Suprapubic skin (tissue), 4 donors: ENCODE results near the gene C1orf50. TPM values are rescaled to one million over a fixed set of nuclear protein-coding genes. Genes with fewer than 3 reads are reported as not detected.
A peak's percentile ranks its signal among the peaks of the same experiment; 100 is the strongest.

Source experiments
- DNase-seq, 2 donors: peaks; one replicate each; pipeline ENCODE4 v3.0.0-alpha.2; 2019; ENCODE audit warnings: low spot score in 2 of 2
- H3K27ac ChIP-seq: fragments of 200-600 bp; sonication (generic); one replicate; pipeline ENCODE4 v1.5.1; 2019
- H3K27me3 ChIP-seq: fragments of 200-600 bp; sonication (generic); one replicate; pipeline ENCODE4 v1.5.1; 2019
- H3K36me3 ChIP-seq: fragments of 200-600 bp; sonication (generic); one replicate; pipeline ENCODE4 v1.5.1; 2019
- H3K4me1 ChIP-seq: fragments of 200-600 bp; sonication (generic); one replicate; pipeline ENCODE4 v1.5.1; 2019
- H3K4me3 ChIP-seq: fragments of 200-600 bp; sonication (generic); one replicate; pipeline ENCODE4 v1.5.1; 2019; ENCODE audit warnings: mild to moderate bottlenecking
- H3K9me3 ChIP-seq: fragments of 200-600 bp; sonication (generic); one replicate; pipeline ENCODE4 v1.5.1; 2019
- EP300 ChIP-seq: sonication (generic); formaldehyde crosslinking; IDR thresholded peaks from one replicate; pipeline ENCODE4 v1.6.1; 2017; ENCODE audit warnings: antibody characterized with exemption
- POLR2A ChIP-seq, 2 donors: fragments of 450-650 bp; IDR thresholded peaks; one replicate each; pipeline ENCODE4 v1.6.1; 2017; ENCODE audit warnings: antibody characterized with exemption in 2 of 2, mild to moderate bottlenecking in 2 of 2, moderate library complexity in 2 of 2
- POLR2AphosphoS5 ChIP-seq, 3 donors: sonication (generic); formaldehyde crosslinking; IDR thresholded peaks; one replicate each; pipeline ENCODE4 v1.6.1; 2017; ENCODE audit warnings: antibody characterized with exemption in 3 of 3
- WGBS: methylation state at CpG from one replicate; pipeline ENCODE4 v1.1.5; 2018; 5-methylcytosine and 5-hydroxymethylcytosine counted together
- total RNA-seq, 4 donors: library from RNA; depleted of rRNA; stranded (reverse); fragments of >200 nt; gene quantifications; one replicate each; pipeline ENCODE4 v1.1.0, GENCODE V29; 2016
- TF ChIP-seq, protein P1 (sequence below), 2 donors: fragments of 200-600 bp in 1 of 2; fragments of 450-650 bp in 1 of 2; sonication (generic) in 1 of 2; IDR thresholded peaks; one replicate each; pipeline ENCODE4 v1.5.1; 2016 to 2019; ENCODE audit warnings: antibody characterized with exemption in 2 of 2, mild to moderate bottlenecking in 1 of 2, moderate library complexity in 1 of 2

The C1orf50 gene
- total RNA-seq, 4 donors from 2014 or later, result 2.2 to 7.6 (median 3.1) TPM

DNA sequence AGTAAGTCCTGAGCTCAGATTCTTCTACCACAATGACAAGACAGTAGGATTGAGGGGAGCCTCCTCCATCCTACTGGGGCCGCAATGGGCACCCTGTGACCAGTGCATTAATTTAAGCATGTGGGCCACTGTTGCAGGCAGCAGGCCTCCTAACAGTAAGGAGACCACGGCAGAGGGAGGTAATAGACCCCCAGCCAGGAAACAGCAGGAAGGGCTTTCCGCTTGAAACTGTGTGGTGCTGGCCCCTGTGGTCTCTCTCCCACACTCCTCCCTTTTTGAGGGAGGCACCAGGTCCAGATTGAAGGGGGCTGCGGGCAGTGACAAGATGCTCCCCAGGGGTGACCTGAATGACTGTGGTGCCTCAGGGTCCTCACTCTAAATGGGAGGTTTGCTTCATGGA is 25.3 kb upstream of the C1orf50 start:
- Histone ChIP-seq H3K9me3 (no peaks in the 10 kb centered on the region), H3K27ac (no peak overlapping the region), H3K4me3 (no peak overlapping the region), H3K36me3 (peaks cover 11% of the 10 kb centered on the region), H3K4me1 (peaks cover 36% of the 10 kb centered on the region), H3K27me3 (no peaks in the 10 kb centered on the region)
- no peak for DNase-seq
- 89% methylated on average over 4 of the region's 4 CpGs for WGBS
- TF ChIP-seq POLR2A (IDR thresholded peaks at IDR 0.05) (no peak), EP300 (no peak), POLR2AphosphoS5 (IDR thresholded peaks at IDR 0.05) (no peak)
- TF ChIP-seq, protein P1, sequence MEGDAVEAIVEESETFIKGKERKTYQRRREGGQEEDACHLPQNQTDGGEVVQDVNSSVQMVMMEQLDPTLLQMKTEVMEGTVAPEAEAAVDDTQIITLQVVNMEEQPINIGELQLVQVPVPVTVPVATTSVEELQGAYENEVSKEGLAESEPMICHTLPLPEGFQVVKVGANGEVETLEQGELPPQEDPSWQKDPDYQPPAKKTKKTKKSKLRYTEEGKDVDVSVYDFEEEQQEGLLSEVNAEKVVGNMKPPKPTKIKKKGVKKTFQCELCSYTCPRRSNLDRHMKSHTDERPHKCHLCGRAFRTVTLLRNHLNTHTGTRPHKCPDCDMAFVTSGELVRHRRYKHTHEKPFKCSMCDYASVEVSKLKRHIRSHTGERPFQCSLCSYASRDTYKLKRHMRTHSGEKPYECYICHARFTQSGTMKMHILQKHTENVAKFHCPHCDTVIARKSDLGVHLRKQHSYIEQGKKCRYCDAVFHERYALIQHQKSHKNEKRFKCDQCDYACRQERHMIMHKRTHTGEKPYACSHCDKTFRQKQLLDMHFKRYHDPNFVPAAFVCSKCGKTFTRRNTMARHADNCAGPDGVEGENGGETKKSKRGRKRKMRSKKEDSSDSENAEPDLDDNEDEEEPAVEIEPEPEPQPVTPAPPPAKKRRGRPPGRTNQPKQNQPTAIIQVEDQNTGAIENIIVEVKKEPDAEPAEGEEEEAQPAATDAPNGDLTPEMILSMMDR (IDR thresholded peaks at IDR 0.05), result no peak

GRCh38 chr1:42742141-42742540 is 24.9 kb upstream of the C1orf50 start:
- WGBS, result 78% methylated on average over 8 of the region's 8 CpGs
- H3K27me3 ChIP-seq, result no peaks in the 10 kb centered on the region
- H3K4me3 ChIP-seq, result no peak overlapping the region
- H3K9me3 ChIP-seq, result no peaks in the 10 kb centered on the region
- H3K27ac ChIP-seq, result no peak overlapping the region
- peaks cover 32% of the 10 kb centered on the region for H3K4me1 ChIP-seq
- H3K36me3 ChIP-seq, result peaks cover 15% of the 10 kb centered on the region
- DNase-seq, result no peak
- TF ChIP-seq POLR2AphosphoS5 (IDR thresholded peaks at IDR 0.05) (no peak), POLR2A (IDR thresholded peaks at IDR 0.05) (no peak), EP300 (no peak)
- TF ChIP-seq, protein P1 (IDR thresholded peaks at IDR 0.05), result no peak

DNA sequence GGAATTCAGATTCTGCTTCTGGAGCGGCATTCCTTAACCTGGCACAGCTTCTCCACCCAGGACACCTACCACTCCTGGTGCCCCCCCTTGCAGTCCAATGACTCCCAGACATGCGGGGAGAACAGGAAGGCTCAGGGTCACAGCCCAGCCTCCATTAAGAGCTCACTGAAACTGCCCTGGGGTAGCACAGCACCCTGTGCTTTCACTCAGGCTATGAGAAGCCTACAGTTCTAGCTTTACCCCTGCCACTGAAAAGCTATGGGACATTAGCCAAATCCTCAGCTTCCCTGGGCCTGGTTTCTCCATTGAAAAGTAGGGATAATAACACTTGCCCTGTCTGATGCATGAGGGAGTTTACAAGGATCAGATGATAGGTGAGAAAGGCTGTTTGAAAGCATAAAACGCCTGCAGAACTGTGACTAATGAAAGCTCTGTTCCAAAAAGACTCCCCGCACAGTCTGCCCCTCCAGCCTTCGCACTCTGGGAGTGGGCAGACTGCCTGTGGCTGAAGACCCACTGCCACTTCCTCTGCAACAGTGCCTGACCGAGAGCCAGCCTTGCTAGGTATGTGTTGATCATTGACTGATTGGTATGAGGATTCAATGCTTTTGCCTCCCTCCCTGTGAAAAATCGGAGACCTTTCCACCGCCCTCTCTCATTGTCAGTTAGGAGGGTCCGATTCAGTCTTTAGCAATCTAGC is 24.3 kb upstream of the C1orf50 start:
- 49% methylated on average over 9 of the region's 9 CpGs for WGBS
- no peak for TF ChIP-seq EP300
- TF ChIP-seq POLR2A (IDR thresholded peaks at IDR 0.05), result no peak
- TF ChIP-seq POLR2AphosphoS5 (IDR thresholded peaks at IDR 0.05), result no peak
- TF ChIP-seq, protein P1 (IDR thresholded peaks at IDR 0.05), result no peak
- no peak overlapping the region for H3K4me3 ChIP-seq
- peaks cover 28% of the 10 kb centered on the region for H3K4me1 ChIP-seq
- no peaks in the 10 kb centered on the region for H3K27me3 ChIP-seq
- H3K9me3 ChIP-seq, result no peaks in the 10 kb centered on the region
- peaks cover 21% of the 10 kb centered on the region for H3K36me3 ChIP-seq
- DNase-seq, result no peak
- H3K27ac ChIP-seq, result peak overlapping the region; percentile 58

DNA sequence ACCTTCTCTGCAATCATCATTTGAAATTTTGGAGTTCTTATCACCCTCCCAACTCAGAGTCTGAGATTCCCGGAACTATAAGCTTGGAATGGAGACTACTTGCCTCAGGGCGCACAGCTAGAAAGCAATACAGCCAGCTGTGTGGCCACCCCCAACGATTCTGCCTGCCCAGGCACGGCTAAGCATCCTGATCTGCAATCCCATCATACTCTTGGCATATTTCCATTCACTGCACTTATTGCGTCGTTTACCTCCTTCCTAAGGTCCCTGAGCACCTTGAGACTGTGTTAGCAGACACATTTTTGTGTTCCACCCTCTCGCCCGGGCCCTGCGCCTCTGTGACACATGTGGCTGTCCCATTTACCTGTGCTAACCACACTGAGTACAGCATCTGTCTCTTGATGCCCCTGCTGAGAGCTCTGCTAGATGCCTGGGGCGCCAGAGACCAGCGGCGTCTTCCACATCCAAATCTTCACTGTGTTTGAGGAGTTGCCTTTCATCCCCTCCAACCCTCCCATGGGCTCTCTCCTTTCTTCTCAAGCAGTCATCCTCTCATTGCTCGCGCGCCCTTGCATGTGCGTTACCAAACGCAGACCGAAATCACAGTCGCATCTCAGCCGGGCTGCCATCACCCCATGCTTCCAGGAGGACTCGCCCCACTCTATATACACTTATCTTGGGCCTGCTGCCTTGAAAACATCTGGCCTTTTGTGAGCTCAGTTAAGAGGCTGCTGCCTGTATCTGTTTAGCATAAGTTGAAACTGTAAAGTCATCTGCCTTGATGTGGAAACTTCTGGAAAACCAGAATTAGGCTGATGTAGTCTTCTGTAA is 23.5 kb upstream of the C1orf50 start:
- DNase-seq, result peak in 1 of 2 donors; percentile 72
- no peak overlapping the region for H3K4me3 ChIP-seq
- H3K27ac ChIP-seq, result peak overlapping the region; percentile 58
- peaks cover 29% of the 10 kb centered on the region for H3K36me3 ChIP-seq
- peaks cover 29% of the 10 kb centered on the region for H3K4me1 ChIP-seq
- TF ChIP-seq POLR2A (IDR thresholded peaks at IDR 0.05) (no peak), EP300 (no peak), POLR2AphosphoS5 (IDR thresholded peaks at IDR 0.05) (no peak)
- TF ChIP-seq, protein P1 (IDR thresholded peaks at IDR 0.05), result no peak
- WGBS, result 52% methylated on average over 21 of the region's 21 CpGs
- no peaks in the 10 kb centered on the region for H3K27me3 ChIP-seq
- H3K9me3 ChIP-seq, result no peaks in the 10 kb centered on the region

DNA sequence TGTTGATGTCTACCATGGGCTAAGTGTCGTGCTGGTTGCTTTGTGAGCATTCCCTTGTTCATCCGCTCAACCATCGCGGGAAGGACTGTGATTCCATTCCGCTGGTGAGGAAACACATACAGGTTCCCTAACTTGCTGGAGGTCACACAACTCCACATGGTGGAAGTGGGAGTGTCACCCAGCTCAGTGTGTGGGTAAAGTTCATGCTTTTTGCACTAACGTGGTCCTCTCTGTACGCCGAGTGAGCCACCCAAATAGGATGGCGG is 23.0 kb upstream of the C1orf50 start:
- 90% methylated on average over 9 of the region's 9 CpGs for WGBS
- no peaks in the 10 kb centered on the region for H3K27me3 ChIP-seq
- TF ChIP-seq, protein P1 (IDR thresholded peaks at IDR 0.05), result no peak
- TF ChIP-seq POLR2A (IDR thresholded peaks at IDR 0.05) (no peak), EP300 (no peak), POLR2AphosphoS5 (IDR thresholded peaks at IDR 0.05) (no peak)
- no peak overlapping the region for H3K27ac ChIP-seq
- no peak overlapping the region for H3K4me3 ChIP-seq
- H3K36me3 ChIP-seq, result peaks cover 34% of the 10 kb centered on the region
- H3K4me1 ChIP-seq, result peaks cover 30% of the 10 kb centered on the region
- peak in 1 of 2 donors; percentile 29 for DNase-seq
- no peaks in the 10 kb centered on the region for H3K9me3 ChIP-seq
